A673 (cell line): ENCODE data around the gene RSPH3. TPM values are rescaled to one million over a fixed set of nuclear protein-coding genes. Genes with fewer than 3 reads are reported as not detected.

Experiments
- BruUV-seq: library from RNA; stranded (reverse); fragments of 400-500 nt; replicated peaks from 2 replicates; lab custom pipeline; 2021; lab: Mats Ljungman, UMichigan
- CTCF ChIA-PET: fragments of 300-600 bp; sonication (Branson Sonifier 250); formaldehyde crosslinking; loops from one replicate; lab custom pipeline; 2022; ENCODE audit warnings: antibody characterized with exemption; lab: Charles Lee
- POLR2A ChIA-PET: fragments of 300-600 bp; sonication (Branson Sonifier 250); formaldehyde crosslinking; loops from one replicate; lab custom pipeline; 2022; ENCODE audit warnings: antibody characterized with exemption; ENCODE audit not compliant: low non-redundant PET; lab: Charles Lee
- DNase-seq: peaks from one replicate; pipeline ENCODE4 v3.0.0-alpha.2; 2015; ENCODE audit warnings: low spot score
- H3K27ac ChIP-seq: fragments of 200-600 bp; sonication (generic); 2 replicates; pipeline ENCODE4 v1.5.1; 2016; ENCODE audit warnings: mixed run types, low read depth, mild to moderate bottlenecking, mixed read lengths, antibody characterized with exemption, low read length; ENCODE audit not compliant: poor library complexity, severe bottlenecking
- H3K27me3 ChIP-seq: fragments of 200-600 bp; sonication (generic); replicated peaks from 2 replicates; pipeline ENCODE4 v1.6.1; 2017; ENCODE audit warnings: mixed run types, low read depth, mild to moderate bottlenecking, mixed read lengths, antibody characterized with exemption, low read length; ENCODE audit not compliant: insufficient read depth, poor library complexity
- H3K36me3 ChIP-seq: fragments of 200-600 bp; sonication (generic); 2 replicates; pipeline ENCODE4 v1.6.1; 2016; ENCODE audit warnings: mixed run types, mild to moderate bottlenecking, mixed read lengths, antibody characterized with exemption, low read length; ENCODE audit not compliant: insufficient read depth, poor library complexity, severe bottlenecking
- H3K4me1 ChIP-seq: fragments of 200-600 bp; sonication (generic); 2 replicates; pipeline ENCODE4 v1.6.1; 2017; ENCODE audit warnings: mixed run types, mild to moderate bottlenecking, mixed read lengths, antibody characterized with exemption, low read length; ENCODE audit not compliant: insufficient read depth, poor library complexity, severe bottlenecking
- H3K4me3 ChIP-seq: fragments of 200-600 bp; sonication (generic); 2 replicates; pipeline ENCODE4 v1.5.1; 2016; ENCODE audit warnings: low read depth, mixed run types, mild to moderate bottlenecking, mixed read lengths, low read length; ENCODE audit not compliant: poor library complexity, severe bottlenecking
- H3K9me3 ChIP-seq: fragments of 200-600 bp; sonication (generic); 2 replicates; pipeline ENCODE4 v1.6.1; 2016; ENCODE audit warnings: mixed run types, low read depth, mild to moderate bottlenecking, mixed read lengths, antibody characterized with exemption, low read length; ENCODE audit not compliant: poor library complexity, severe bottlenecking
- EZH2 ChIP-seq: fragments of 200-600 bp; sonication (generic); IDR thresholded peaks from 2 replicates; pipeline ENCODE4 v1.6.1; 2017; ENCODE audit warnings: borderline replicate concordance, low read depth, mild to moderate bottlenecking, mixed read lengths, antibody characterized with exemption, low read length; ENCODE audit not compliant: poor library complexity, severe bottlenecking
- intact Hi-C: fragments of 100-400 bp; cut with micrococcal nuclease; formaldehyde crosslinking; loops from one replicate; pipeline ENCODE4 v1.10.0; 2022; ENCODE audit not compliant: unreplicated experiment
- total RNA-seq: library from RNA; stranded (reverse); gene quantifications from 2 replicates; pipeline ENCODE4 v1.2.3, GENCODE V29; 2021
- TF ChIP-seq, protein P1 (sequence below): fragments of 300-800, 200-600 bp; sonication (generic); conservative IDR thresholded peaks from 2 replicates; pipeline ENCODE4 v1.5.1; 2017; ENCODE audit warnings: low read depth, mild to moderate bottlenecking, antibody characterized with exemption, low read length, moderate library complexity, mixed read lengths

The RSPH3 gene
- total RNA-seq, 1 experiment from 2014 or later, result 4.0 TPM

DNA sequence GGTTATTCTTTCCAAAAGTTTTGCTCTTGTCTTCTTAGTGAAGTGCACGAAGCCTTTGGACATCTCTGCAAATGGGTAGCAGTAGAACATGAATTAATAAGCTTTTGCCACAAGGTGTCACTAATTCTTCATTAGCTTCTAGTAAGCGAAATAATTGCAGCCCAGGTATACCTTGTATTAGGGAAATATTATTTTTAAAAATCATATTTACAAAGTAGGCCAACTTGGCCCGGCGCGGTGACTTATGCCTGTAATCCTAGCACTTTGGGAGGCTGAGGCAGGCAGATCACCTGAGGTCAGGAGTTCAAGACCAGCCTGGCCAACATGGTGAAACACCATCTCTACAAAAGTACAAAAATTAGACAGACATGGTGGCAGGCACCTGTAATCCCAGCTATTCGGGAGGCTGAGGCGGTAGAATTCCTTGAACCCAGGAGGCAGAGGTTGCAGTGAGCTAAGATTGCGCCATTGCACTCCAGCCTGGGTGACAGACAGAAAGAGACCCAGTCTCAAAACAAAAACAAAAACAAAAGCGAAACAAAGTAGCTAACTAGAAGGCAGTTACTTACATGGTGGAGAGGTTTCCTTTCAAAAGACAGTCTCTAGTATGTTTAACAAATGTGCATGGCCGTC is 8.8 kb upstream of the RSPH3 start:
- TF ChIP-seq, protein P1, sequence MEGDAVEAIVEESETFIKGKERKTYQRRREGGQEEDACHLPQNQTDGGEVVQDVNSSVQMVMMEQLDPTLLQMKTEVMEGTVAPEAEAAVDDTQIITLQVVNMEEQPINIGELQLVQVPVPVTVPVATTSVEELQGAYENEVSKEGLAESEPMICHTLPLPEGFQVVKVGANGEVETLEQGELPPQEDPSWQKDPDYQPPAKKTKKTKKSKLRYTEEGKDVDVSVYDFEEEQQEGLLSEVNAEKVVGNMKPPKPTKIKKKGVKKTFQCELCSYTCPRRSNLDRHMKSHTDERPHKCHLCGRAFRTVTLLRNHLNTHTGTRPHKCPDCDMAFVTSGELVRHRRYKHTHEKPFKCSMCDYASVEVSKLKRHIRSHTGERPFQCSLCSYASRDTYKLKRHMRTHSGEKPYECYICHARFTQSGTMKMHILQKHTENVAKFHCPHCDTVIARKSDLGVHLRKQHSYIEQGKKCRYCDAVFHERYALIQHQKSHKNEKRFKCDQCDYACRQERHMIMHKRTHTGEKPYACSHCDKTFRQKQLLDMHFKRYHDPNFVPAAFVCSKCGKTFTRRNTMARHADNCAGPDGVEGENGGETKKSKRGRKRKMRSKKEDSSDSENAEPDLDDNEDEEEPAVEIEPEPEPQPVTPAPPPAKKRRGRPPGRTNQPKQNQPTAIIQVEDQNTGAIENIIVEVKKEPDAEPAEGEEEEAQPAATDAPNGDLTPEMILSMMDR, result peak; percentile 52
- TF ChIP-seq EZH2, result no peak
- ChIA-PET CTCF (interaction anchor here (0.6 to 1.6 kb wide), 5 partner anchors 47 to 855 kb away, joined by 3 to 20 read pairs (median 4); no protein-coding TSS in a partner anchor), POLR2A (no interaction called here)
- no peak overlapping the region for H3K27ac ChIP-seq
- no peaks in the 10 kb centered on the region for H3K27me3 ChIP-seq
- H3K4me3 ChIP-seq, result no peak overlapping the region
- peaks cover 11% of the 10 kb centered on the region for H3K4me1 ChIP-seq
- H3K9me3 ChIP-seq, result no peaks in the 10 kb centered on the region
- DNase-seq, result peak; percentile 32
- H3K36me3 ChIP-seq, result no peaks in the 10 kb centered on the region
- BruUV-seq, result no TSS peak
- intact Hi-C loops, result loop anchor here (2.0 kb wide), 1 partner anchor 94 kb away; no protein-coding TSS in a partner anchor

DNA sequence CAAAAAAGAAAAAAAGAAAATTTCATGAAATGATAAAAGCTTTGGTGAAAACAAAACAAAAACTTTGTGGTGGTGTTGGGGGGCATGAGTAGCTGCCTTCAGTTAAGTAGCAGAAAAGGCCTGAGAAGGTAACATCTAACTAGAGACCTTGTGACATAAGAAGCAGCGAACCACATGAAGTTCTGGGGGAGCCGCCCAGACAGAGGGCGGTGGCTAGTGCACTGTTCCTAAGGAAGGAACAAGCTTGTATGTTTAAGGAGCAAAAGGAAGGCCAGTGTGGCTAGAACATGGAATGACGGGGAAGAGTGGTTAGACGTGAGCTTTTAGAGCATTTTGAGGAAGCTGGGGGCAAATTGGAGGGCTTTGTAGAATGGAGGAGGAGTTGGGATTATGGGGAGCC is 7.5 kb upstream of the RSPH3 start:
- no peaks in the 10 kb centered on the region for H3K9me3 ChIP-seq
- intact Hi-C loops, result no loop called here
- peaks cover 13% of the 10 kb centered on the region for H3K4me1 ChIP-seq
- TF ChIP-seq EZH2, result no peak
- TF ChIP-seq, protein P1, result no peak
- DNase-seq, result no peak
- no TSS peak for BruUV-seq
- no peak overlapping the region for H3K27ac ChIP-seq
- no peaks in the 10 kb centered on the region for H3K36me3 ChIP-seq
- no peaks in the 10 kb centered on the region for H3K27me3 ChIP-seq
- POLR2A ChIA-PET, result no interaction called here
- no peak overlapping the region for H3K4me3 ChIP-seq
- CTCF ChIA-PET, result interaction anchor here (0.6 to 0.7 kb wide), 2 partner anchors 88 to 289 kb away, joined by 3 read pairs; no protein-coding TSS in a partner anchor

GRCh38 chr6:159005436-159005835 is 5.4 kb upstream of the RSPH3 start:
- intact Hi-C loops, result no loop called here
- Histone ChIP-seq H3K9me3 (no peaks in the 10 kb centered on the region), H3K27ac (no peak overlapping the region), H3K36me3 (no peaks in the 10 kb centered on the region), H3K27me3 (no peaks in the 10 kb centered on the region), H3K4me3 (no peak overlapping the region), H3K4me1 (peaks cover 25% of the 10 kb centered on the region)
- POLR2A ChIA-PET, result no interaction called here
- CTCF ChIA-PET, result no interaction called here
- no peak for DNase-seq
- no TSS peak for BruUV-seq
- TF ChIP-seq, protein P1, result no peak
- no peak for TF ChIP-seq EZH2
